Fibroblast of upper back skin (primary cell): ENCODE data around the gene CDY1.
"Not testable (repeated sequence)": the region's sequence is repeated elsewhere in the genome, so short reads cannot be mapped to it uniquely, and the experiment has no call there.

Experiments used
- DNase-seq: peaks from one replicate; pipeline ENCODE4 v3.0.0-alpha.2; 2013

The CDY1 gene

GRCh38 chrY:25621817-25622216 lies at the start of gene CDY1:
CDY1 (plus strand) TSS chrY:25622117; CDS start chrY:25622443, 326 bp downstream.
- DNase-seq, result not testable (repeated sequence)

GRCh38 chrY:25593336-25593735 lies 28.6 kb upstream of the CDY1 start:
- DNase-seq, result not testable (repeated sequence)

GRCh38 chrY:25620209-25620608 lies 1.7 kb upstream of the CDY1 start:
- DNase-seq, result not testable (repeated sequence)

- not testable (repeated sequence) for DNase-seq
These were observed 4.6 kb downstream of the CDY1 start for GRCh38 chrY:25626524-25626923.

GRCh38 chrY:25630383-25631112 lies 8.6 kb downstream of the CDY1 start:
- not testable (repeated sequence) for DNase-seq

GRCh38 chrY:25639852-25640251 lies 17.9 kb downstream of the CDY1 start:
- not testable (repeated sequence) for DNase-seq

- DNase-seq, result not testable (repeated sequence)
These were observed 21.4 kb downstream of the CDY1 start for GRCh38 chrY:25643024-25643915.
